Right lobe of liver (tissue), 6 donors: ENCODE measurements around the gene TMEM179. TPM values are rescaled to one million over a fixed set of nuclear protein-coding genes. Genes with fewer than 3 reads are reported as not detected.

Experiments used
- ATAC-seq, 4 donors: fragments of 200-7000 bp; cut with Tn5 transposase; one replicate each; pipeline ENCODE4 v1.9.1; 2020; ENCODE audit warnings: mild to moderate bottlenecking in 4 of 4, moderate library complexity in 4 of 4
- DNase-seq, 3 donors: peaks; one replicate each; pipeline ENCODE4 v3.0.0-alpha.2; 2020
- H3K27ac ChIP-seq, 3 donors: fragments of 200-600 bp; one replicate each; pipeline ENCODE4 v1.8.0; 2022
- H3K27me3 ChIP-seq, 2 donors: fragments of 200-600 bp; one replicate each; pipeline ENCODE4 v1.8.0; 2022
- H3K36me3 ChIP-seq, 4 donors: fragments of 200-600 bp; sonication (generic) in 1 of 4; one replicate each; pipeline versions ENCODE4 v1.5.1 to v1.8.0; 2017 to 2022; ENCODE audit warnings: control low read depth in 1 of 4
- H3K4me1 ChIP-seq, 4 donors: fragments of 200-600 bp; sonication (generic) in 1 of 4; one replicate each; pipeline versions ENCODE4 v1.5.1 to v1.8.0; 2017 to 2022; ENCODE audit warnings: control low read depth in 1 of 4
- H3K4me3 ChIP-seq, 3 donors: fragments of 200-600 bp; one replicate each; pipeline ENCODE4 v1.8.0; 2022
- H3K9me3 ChIP-seq, 4 donors: fragments of 200-600 bp; sonication (generic) in 1 of 4; one replicate each; pipeline versions ENCODE4 v1.5.1 to v1.8.0; 2017 to 2022; ENCODE audit warnings: control low read depth in 1 of 4
- POLR2A ChIP-seq: fragments of 450-650 bp; IDR thresholded peaks from one replicate; pipeline ENCODE4 v1.6.1; 2017; ENCODE audit warnings: antibody characterized with exemption, mild to moderate bottlenecking
- WGBS: methylation state at CpG from one replicate; pipeline ENCODE4 v1.1.6; 2018; ENCODE audit warnings: low coverage, low lambda C conversion rate; ENCODE audit not compliant: insufficient coverage; ENCODE audit errors: missing lambda C conversion rate; 5-methylcytosine and 5-hydroxymethylcytosine counted together
- intact Hi-C, 2 donors: fragments of 100-400 bp; cut with DNase I; formaldehyde crosslinking; loops; one replicate each; pipeline versions ENCODE4 v1.11.2 to v1.14.1; 2022
- total RNA-seq, 6 experiments: library from RNA; depleted of rRNA in 2 of 6; stranded (reverse); fragments of >200 nt in 2 of 6; fragmentation: NEBNext Ultra II Directional in 3 of 6; extraction: Animal tissue kit (Norgen Biotek cat#: 25700) in 3 of 6; gene quantifications; one replicate each; pipeline versions ENCODE4 v1.1.0 to v1.2.4, GENCODE V29; 2016 to 2023
- TF ChIP-seq, protein P1 (sequence below), 4 donors: fragments of 200-600 bp in 3 of 4; fragments of 450-650 bp in 1 of 4; IDR thresholded peaks; one replicate each; pipeline versions ENCODE4 v1.5.1 to v1.8.0; 2016 to 2022; ENCODE audit warnings: antibody characterized with exemption in 4 of 4, mild to moderate bottlenecking in 2 of 4
- donor health status: DM: no; HTN: yes; CAD: no.
- donor health status: DM: no; HTN: no; CAD: no.
- donor health status: DM: no; HTN: no; CAD: no.
- donor health status: DM: no; HTN: yes; CAD: no.
- donor health status: DM: no; HTN: yes; CAD: no.

Gene TMEM179
- total RNA-seq, 6 experiments from 2014 or later, result 0.17 to 0.18 TPM; not detected in 4

GRCh38 chr14:104564744-104565679, 39.6 kb downstream of the TMEM179 start:
- no peaks in the 10 kb centered on the region for H3K4me1 ChIP-seq
- intact Hi-C loops, result loop anchor here in 1 of 2 donors (5.0 to 10.0 kb wide), 2 partner anchors 423 to 500 kb away; no protein-coding TSS in a partner anchor
- WGBS, result 58% methylated on average over 4 of the region's 30 CpGs
- TF ChIP-seq POLR2A, result no peak
- no peaks in the 10 kb centered on the region for H3K36me3 ChIP-seq
- no peak overlapping the region for H3K4me3 ChIP-seq
- H3K27me3 ChIP-seq, result no peaks in the 10 kb centered on the region
- no peaks in the 10 kb centered on the region for H3K9me3 ChIP-seq
- ATAC-seq (no peak), DNase-seq (no peak)
- H3K27ac ChIP-seq, result no peak overlapping the region

GRCh38 chr14:104563742-104564615, 40.6 kb downstream of the TMEM179 start:
- WGBS, result 5% methylated on average over 5 of the region's 27 CpGs
- intact Hi-C loops, result loop anchor here (2.0 to 10.0 kb wide), 2 partner anchors 427 to 499 kb away; no protein-coding TSS in a partner anchor
- Histone ChIP-seq H3K9me3 (no peaks in the 10 kb centered on the region), H3K27me3 (no peaks in the 10 kb centered on the region), H3K36me3 (no peaks in the 10 kb centered on the region), H3K4me1 (no peaks in the 10 kb centered on the region), H3K4me3 (no peak overlapping the region), H3K27ac (no peak overlapping the region)
- TF ChIP-seq POLR2A, result no peak
- TF ChIP-seq, protein P1, sequence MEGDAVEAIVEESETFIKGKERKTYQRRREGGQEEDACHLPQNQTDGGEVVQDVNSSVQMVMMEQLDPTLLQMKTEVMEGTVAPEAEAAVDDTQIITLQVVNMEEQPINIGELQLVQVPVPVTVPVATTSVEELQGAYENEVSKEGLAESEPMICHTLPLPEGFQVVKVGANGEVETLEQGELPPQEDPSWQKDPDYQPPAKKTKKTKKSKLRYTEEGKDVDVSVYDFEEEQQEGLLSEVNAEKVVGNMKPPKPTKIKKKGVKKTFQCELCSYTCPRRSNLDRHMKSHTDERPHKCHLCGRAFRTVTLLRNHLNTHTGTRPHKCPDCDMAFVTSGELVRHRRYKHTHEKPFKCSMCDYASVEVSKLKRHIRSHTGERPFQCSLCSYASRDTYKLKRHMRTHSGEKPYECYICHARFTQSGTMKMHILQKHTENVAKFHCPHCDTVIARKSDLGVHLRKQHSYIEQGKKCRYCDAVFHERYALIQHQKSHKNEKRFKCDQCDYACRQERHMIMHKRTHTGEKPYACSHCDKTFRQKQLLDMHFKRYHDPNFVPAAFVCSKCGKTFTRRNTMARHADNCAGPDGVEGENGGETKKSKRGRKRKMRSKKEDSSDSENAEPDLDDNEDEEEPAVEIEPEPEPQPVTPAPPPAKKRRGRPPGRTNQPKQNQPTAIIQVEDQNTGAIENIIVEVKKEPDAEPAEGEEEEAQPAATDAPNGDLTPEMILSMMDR (IDR thresholded peaks at IDR 0.05), result peak; percentile 71 to 83 (median 80)
- DNase-seq (peak; percentile 80 to 83 (median 81)), ATAC-seq (peak; percentile 85 to 94 (median 88))

DNA sequence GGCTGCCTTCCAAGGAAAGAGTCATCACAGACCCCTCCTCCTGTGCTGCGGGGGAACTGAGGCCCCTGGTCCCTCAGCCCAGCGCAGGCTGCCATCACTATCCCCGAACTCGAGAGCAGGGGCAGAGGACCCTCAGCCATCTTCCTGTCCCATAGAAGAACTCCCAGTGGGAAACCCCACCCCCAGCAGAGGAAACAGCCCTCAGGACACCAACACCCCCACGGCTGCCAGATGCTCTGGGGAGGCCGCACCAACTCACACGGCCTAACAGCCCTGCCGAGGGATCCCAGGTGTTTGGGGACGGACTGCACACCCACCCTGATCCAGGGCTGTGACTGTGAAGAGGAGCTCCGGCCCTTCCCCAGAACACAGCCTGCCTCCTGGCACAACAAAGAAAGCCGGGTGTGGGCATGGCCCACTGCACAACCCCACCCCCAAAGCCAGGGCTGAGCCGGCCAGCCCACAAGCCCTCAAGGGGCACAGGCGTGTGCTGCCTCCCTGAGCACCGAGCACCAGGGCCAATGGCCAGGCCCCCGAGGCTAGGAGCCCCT, 41.3 kb downstream of the TMEM179 start:
- H3K4me1 ChIP-seq, result no peaks in the 10 kb centered on the region
- H3K27ac ChIP-seq, result no peak overlapping the region
- no peaks in the 10 kb centered on the region for H3K9me3 ChIP-seq
- no CpG with 5 or more reads among the region's 15 CpGs for WGBS
- intact Hi-C loops, result loop anchor here (2.0 to 10.0 kb wide), 2 partner anchors 426 to 498 kb away; no protein-coding TSS in a partner anchor
- TF ChIP-seq, protein P1 (IDR thresholded peaks at IDR 0.05), result no peak
- TF ChIP-seq POLR2A, result no peak
- H3K36me3 ChIP-seq, result no peaks in the 10 kb centered on the region
- H3K4me3 ChIP-seq, result no peak overlapping the region
- no peak for ATAC-seq
- no peaks in the 10 kb centered on the region for H3K27me3 ChIP-seq
- no peak for DNase-seq

- peak in 1 of 3 donors; percentile 42 for DNase-seq
- 46% methylated on average over 2 of the region's 5 CpGs for WGBS
- intact Hi-C loops, result loop anchor here (2.0 to 10.0 kb wide), 2 partner anchors 426 to 498 kb away; no protein-coding TSS in a partner anchor
Measured at GRCh38 chr14:104562606-104563005, 42.0 kb downstream of the TMEM179 start.

More at GRCh38 chr14:104562606-104563005, 42.0 kb downstream of the TMEM179 start:
- H3K27me3 ChIP-seq, result no peaks in the 10 kb centered on the region
- no peak overlapping the region for H3K27ac ChIP-seq
- H3K4me3 ChIP-seq, result no peak overlapping the region
- H3K36me3 ChIP-seq, result no peaks in the 10 kb centered on the region
- no peaks in the 10 kb centered on the region for H3K9me3 ChIP-seq
- TF ChIP-seq, protein P1 (IDR thresholded peaks at IDR 0.05), result no peak
- no peak for TF ChIP-seq POLR2A
- no peaks in the 10 kb centered on the region for H3K4me1 ChIP-seq
- ATAC-seq, result no peak
